HepG2 (cell line): ENCODE data around the gene TMEM114. TPM values are rescaled to one million over a fixed set of nuclear protein-coding genes. Genes with fewer than 3 reads are reported as not detected.

Experiments
- ELF1 ChIP-seq: sonication (generic); formaldehyde crosslinking; IDR thresholded peaks from 2 replicates; pipeline ENCODE4 v1.4.0; 2020; ENCODE audit warnings: missing genetic modification reagents
- ETV6 ChIP-seq: sonication (generic); formaldehyde crosslinking; conservative IDR thresholded peaks from 2 replicates; pipeline ENCODE4 v1.4.0; 2020; ENCODE audit warnings: missing genetic modification reagents
- GATAD1 ChIP-seq: IDR thresholded peaks from 2 replicates; pipeline ENCODE4 v1.6.1; 2016; ENCODE audit warnings: missing genetic modification reagents, missing compliant biosample characterization
- HNF1B ChIP-seq: sonication (generic); formaldehyde crosslinking; IDR thresholded peaks from 2 replicates; pipeline ENCODE4 v1.5.1; 2020; ENCODE audit warnings: mild to moderate bottlenecking, moderate library complexity, missing genetic modification reagents
- HNRNPL ChIP-seq: fragments of 200-400 bp; formaldehyde crosslinking; IDR thresholded peaks from 2 replicates; pipeline ENCODE4 v1.6.1; 2017; ENCODE audit warnings: mild to moderate bottlenecking, low read depth, low read length
- HOXA7 ChIP-seq: sonication (generic); formaldehyde crosslinking; IDR thresholded peaks from 2 replicates; pipeline ENCODE4 v1.8.1; 2022; ENCODE audit warnings: mild to moderate bottlenecking, missing genetic modification reagents, moderate library complexity
- KDM1A ChIP-seq: IDR thresholded peaks from 2 replicates; pipeline ENCODE4 v1.6.1; 2016; ENCODE audit warnings: missing compliant biosample characterization
- MEF2D ChIP-seq: sonication (generic); formaldehyde crosslinking; IDR thresholded peaks from 2 replicates; pipeline ENCODE4 v1.5.1; 2020; ENCODE audit warnings: mild to moderate bottlenecking, missing genetic modification reagents
- NR2F1 ChIP-seq, 2 experiments: fragments of 450-650 bp in 1 of 2; formaldehyde crosslinking in 1 of 2; IDR thresholded peaks; 2 replicates each; pipeline versions ENCODE4 v1.5.0 to v1.6.1; 2016 to 2020; ENCODE audit warnings: mild to moderate bottlenecking in 1 of 2, missing compliant biosample characterization in 1 of 2, missing genetic modification reagents in 1 of 2, moderate library complexity in 1 of 2
- RORA ChIP-seq: sonication (generic); formaldehyde crosslinking; IDR thresholded peaks from 2 replicates; pipeline ENCODE4 v1.5.0; 2020; ENCODE audit warnings: mild to moderate bottlenecking, missing genetic modification reagents, moderate library complexity
- SALL1 ChIP-seq: sonication (generic); formaldehyde crosslinking; IDR thresholded peaks from 2 replicates; pipeline ENCODE4 v1.8.0; 2022; ENCODE audit warnings: mild to moderate bottlenecking, missing genetic modification reagents
- SSRP1 ChIP-seq: IDR thresholded peaks from 2 replicates; pipeline ENCODE4 v1.6.1; 2016; ENCODE audit warnings: control low read depth
- ZBTB14 ChIP-seq: sonication (generic); formaldehyde crosslinking; IDR thresholded peaks from 2 replicates; pipeline ENCODE4 v1.4.0; 2020; ENCODE audit warnings: missing genetic modification reagents
- ZMAT3 ChIP-seq: sonication (generic); formaldehyde crosslinking; conservative IDR thresholded peaks from 2 replicates; pipeline ENCODE4 v1.7.0; 2021; ENCODE audit warnings: missing genetic modification reagents
- ZMYM2 ChIP-seq: sonication (generic); formaldehyde crosslinking; IDR thresholded peaks from 2 replicates; pipeline ENCODE4 v1.8.0; 2022; ENCODE audit warnings: mild to moderate bottlenecking, missing genetic modification reagents
- ZNF33A ChIP-seq: sonication (generic); formaldehyde crosslinking; IDR thresholded peaks from 2 replicates; pipeline ENCODE4 v1.5.1; 2020; ENCODE audit warnings: missing genetic modification reagents, mild to moderate bottlenecking, moderate library complexity, borderline replicate concordance
- ZNF629 ChIP-seq: sonication (generic); formaldehyde crosslinking; conservative IDR thresholded peaks from 2 replicates; pipeline ENCODE4 v1.5.0; 2020; ENCODE audit warnings: missing genetic modification reagents
- polyA plus RNA-seq, 8 experiments: library from polyadenylated mRNA; depleted of rRNA in 3 of 8; stranded (reverse) in 7 of 8; unstranded in 1 of 8; fragments of >200 nt; fragmentation: Illumina TruSeq in 4 of 8; extraction: Trizol in 4 of 8; gene quantifications; 2 replicates each; pipeline versions ENCODE4 v1.2.1 to v1.2.3, GENCODE V29; 2011 to 2016; ENCODE audit warnings: low read depth in 4 of 8, missing spikeins in 1 of 8, mixed read lengths in 1 of 8; ENCODE audit not compliant: insufficient read depth in 1 of 8
- total RNA-seq, 5 experiments: library from RNA; depleted of rRNA; stranded (reverse); fragments of >200 nt; fragmentation: Illumina TruSeq; extraction: Trizol; gene quantifications; 2 replicates each; pipeline ENCODE4 v1.2.3, GENCODE V29; 2016; ENCODE audit warnings: low read depth in 1 of 5
- TF ChIP-seq, protein P1 (sequence below): sonication (generic); formaldehyde crosslinking; IDR thresholded peaks from 2 replicates; pipeline ENCODE4 v1.5.0; 2020; ENCODE audit warnings: missing genetic modification reagents
- TF ChIP-seq, protein P2 (sequence below): sonication (generic); formaldehyde crosslinking; IDR thresholded peaks from 2 replicates; pipeline ENCODE4 v1.5.1; 2020; ENCODE audit warnings: missing genetic modification reagents, mild to moderate bottlenecking, borderline replicate concordance
- TF ChIP-seq, protein P3 (sequence below): sonication (generic); formaldehyde crosslinking; IDR thresholded peaks from 2 replicates; pipeline ENCODE4 v1.4.0; 2020; ENCODE audit warnings: missing genetic modification reagents, borderline replicate concordance

The TMEM114 gene
- total and polyA plus RNA-seq, 2 of the 13 experiments (the other 11 are each of a cell fraction or from before 2014, with no cell fraction given): not detected

DNA sequence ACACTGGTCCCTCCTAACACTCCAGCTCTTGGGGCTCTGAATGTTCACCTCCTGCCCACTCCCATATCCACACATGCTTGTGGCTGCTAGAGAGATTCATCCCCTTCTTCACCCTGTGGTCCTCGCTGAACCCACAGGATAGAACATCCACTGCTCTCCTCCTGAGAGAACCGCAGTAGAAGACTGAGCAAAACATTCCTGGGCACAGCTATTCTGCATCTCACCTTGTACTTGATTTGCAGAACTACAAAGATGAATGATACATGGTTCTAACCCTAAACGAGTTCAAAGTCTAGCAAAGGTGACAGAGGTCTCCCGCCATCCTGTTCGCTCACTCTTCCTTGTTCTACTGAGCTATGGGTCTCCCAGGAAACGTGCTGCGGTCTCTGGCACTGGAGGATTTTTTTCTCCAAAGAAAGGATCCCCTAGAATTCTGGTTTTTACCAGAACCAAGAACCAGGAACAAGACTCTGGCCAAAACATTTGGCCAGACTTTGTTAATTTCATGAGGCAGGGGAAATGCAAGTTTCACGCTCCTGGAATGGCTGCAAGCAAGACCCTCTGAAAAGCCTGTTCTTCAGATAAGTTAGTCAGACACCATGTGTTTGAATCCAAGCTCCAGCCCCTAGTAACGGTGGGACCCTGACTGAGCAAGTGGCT is 39.5 kb downstream of the TMEM114 start (continued):
- peak; percentile 59; the same call in 1 of the 2 replicates for TF ChIP-seq ELF1 (CRISPR knock-in tag)
- no peak for TF ChIP-seq HNRNPL
- TF ChIP-seq RORA (CRISPR knock-in tag): no peak; the same call in 1 of the 2 replicates
- 0 out of 2 replicates have a peak, but pooled peaks have one; percentile 78 for TF ChIP-seq ZNF33A (CRISPR knock-in tag)
- TF ChIP-seq NR2F1 (CRISPR knock-in tag; IDR thresholded peaks at IDR 0.05): peak; percentile 88 to 95
- TF ChIP-seq, protein P1, sequence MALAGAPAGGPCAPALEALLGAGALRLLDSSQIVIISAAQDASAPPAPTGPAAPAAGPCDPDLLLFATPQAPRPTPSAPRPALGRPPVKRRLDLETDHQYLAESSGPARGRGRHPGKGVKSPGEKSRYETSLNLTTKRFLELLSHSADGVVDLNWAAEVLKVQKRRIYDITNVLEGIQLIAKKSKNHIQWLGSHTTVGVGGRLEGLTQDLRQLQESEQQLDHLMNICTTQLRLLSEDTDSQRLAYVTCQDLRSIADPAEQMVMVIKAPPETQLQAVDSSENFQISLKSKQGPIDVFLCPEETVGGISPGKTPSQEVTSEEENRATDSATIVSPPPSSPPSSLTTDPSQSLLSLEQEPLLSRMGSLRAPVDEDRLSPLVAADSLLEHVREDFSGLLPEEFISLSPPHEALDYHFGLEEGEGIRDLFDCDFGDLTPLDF (CRISPR knock-in tag): peak; percentile 54; the same call in 1 of the 2 replicates
- TF ChIP-seq, protein P2, sequence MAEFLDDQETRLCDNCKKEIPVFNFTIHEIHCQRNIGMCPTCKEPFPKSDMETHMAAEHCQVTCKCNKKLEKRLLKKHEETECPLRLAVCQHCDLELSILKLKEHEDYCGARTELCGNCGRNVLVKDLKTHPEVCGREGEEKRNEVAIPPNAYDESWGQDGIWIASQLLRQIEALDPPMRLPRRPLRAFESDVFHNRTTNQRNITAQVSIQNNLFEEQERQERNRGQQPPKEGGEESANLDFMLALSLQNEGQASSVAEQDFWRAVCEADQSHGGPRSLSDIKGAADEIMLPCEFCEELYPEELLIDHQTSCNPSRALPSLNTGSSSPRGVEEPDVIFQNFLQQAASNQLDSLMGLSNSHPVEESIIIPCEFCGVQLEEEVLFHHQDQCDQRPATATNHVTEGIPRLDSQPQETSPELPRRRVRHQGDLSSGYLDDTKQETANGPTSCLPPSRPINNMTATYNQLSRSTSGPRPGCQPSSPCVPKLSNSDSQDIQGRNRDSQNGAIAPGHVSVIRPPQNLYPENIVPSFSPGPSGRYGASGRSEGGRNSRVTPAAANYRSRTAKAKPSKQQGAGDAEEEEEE (CRISPR knock-in tag): no peak
- TF ChIP-seq ETV6: no peak
- peak; percentile 36 for TF ChIP-seq ZMAT3 (CRISPR knock-in tag)
- TF ChIP-seq ZMYM2 (CRISPR knock-in tag): 0 out of 2 replicates have a peak, but pooled peaks have one; percentile 2
- TF ChIP-seq ZBTB14: no peak
- peak; percentile 93; the same call in 1 of the 2 replicates for TF ChIP-seq SSRP1 (CRISPR knock-in tag)
- peak; percentile 6; the same call in 1 of the 2 replicates for TF ChIP-seq GATAD1 (CRISPR knock-in tag)
- TF ChIP-seq MEF2D (CRISPR knock-in tag): peak; percentile 39
- peak; percentile 5; the same call in 1 of the 2 replicates for TF ChIP-seq ZNF629 (CRISPR knock-in tag)
- TF ChIP-seq HNF1B: peak; percentile 72; the same call in 1 of the 2 replicates
- TF ChIP-seq KDM1A: peak; percentile 77; the same call in 1 of the 2 replicates
- TF ChIP-seq SALL1 (CRISPR knock-in tag): peak; percentile 87
- TF ChIP-seq, protein P3, sequence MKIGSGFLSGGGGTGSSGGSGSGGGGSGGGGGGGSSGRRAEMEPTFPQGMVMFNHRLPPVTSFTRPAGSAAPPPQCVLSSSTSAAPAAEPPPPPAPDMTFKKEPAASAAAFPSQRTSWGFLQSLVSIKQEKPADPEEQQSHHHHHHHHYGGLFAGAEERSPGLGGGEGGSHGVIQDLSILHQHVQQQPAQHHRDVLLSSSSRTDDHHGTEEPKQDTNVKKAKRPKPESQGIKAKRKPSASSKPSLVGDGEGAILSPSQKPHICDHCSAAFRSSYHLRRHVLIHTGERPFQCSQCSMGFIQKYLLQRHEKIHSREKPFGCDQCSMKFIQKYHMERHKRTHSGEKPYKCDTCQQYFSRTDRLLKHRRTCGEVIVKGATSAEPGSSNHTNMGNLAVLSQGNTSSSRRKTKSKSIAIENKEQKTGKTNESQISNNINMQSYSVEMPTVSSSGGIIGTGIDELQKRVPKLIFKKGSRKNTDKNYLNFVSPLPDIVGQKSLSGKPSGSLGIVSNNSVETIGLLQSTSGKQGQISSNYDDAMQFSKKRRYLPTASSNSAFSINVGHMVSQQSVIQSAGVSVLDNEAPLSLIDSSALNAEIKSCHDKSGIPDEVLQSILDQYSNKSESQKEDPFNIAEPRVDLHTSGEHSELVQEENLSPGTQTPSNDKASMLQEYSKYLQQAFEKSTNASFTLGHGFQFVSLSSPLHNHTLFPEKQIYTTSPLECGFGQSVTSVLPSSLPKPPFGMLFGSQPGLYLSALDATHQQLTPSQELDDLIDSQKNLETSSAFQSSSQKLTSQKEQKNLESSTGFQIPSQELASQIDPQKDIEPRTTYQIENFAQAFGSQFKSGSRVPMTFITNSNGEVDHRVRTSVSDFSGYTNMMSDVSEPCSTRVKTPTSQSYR: peak; percentile 37; the same call in 1 of the 2 replicates
- TF ChIP-seq HOXA7: no peak
